Amniotic epithelial cell (primary cell): ENCODE results near the gene EIF2AK3.

Experiments
- DNase-seq: peaks from one replicate; pipeline ENCODE4 v3.0.0-alpha.2; 2010; ENCODE audit warnings: low read depth

EIF2AK3 gene

GRCh38 chr2:88540346-88540745 is 86.9 kb downstream of the EIF2AK3 start:
- peak; percentile 46 for DNase-seq

DNA sequence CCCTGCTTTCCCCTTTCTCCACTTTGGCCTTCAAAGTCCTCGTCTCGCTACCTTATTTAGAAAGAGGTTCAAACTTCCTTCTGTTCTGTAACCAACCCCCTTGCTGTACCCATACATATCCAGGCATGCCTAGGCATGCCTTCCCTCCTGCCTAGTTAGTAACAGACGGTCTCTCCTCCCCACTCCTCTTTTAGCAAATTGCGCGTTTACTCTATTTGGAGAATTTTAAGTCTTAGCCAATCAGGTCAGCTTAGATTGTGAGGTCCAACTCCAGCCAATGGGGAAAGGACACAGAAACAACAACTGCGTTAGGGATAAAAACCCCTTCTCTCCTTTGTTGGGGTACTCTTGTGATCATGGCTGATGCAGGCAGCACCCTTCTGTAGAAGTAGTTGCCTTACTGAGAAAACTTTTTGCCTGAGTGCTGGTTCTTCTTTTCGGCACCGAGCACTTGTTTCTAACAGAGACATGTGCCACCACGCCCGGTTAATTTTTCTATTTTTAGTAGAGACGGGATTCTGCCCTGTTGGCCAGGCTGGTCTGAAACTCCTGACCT is 88.8 kb downstream of the EIF2AK3 start:
- DNase-seq = no peak

GRCh38 chr2:88537640-88538039 is 89.6 kb downstream of the EIF2AK3 start:
- no peak for DNase-seq

DNA sequence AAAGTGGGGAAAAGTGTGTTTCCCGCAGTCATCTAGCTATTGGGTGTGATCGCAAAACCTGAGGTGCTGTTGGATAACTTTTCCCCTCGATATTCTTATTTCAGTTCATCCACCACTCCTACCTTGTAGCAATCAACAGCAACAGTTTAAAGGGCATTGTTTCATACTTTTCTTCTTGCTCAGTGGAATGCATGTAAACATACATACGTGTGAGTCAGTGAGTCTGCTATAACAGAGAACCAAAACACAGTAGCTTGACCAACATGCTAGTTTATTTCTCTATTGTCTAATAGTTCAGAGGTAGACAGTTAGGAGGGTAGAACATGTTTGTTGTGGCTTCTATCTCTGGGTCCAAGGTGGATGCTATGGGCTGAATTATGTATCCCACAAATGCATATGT is 97.2 kb downstream of the EIF2AK3 start:
- no peak for DNase-seq

DNA sequence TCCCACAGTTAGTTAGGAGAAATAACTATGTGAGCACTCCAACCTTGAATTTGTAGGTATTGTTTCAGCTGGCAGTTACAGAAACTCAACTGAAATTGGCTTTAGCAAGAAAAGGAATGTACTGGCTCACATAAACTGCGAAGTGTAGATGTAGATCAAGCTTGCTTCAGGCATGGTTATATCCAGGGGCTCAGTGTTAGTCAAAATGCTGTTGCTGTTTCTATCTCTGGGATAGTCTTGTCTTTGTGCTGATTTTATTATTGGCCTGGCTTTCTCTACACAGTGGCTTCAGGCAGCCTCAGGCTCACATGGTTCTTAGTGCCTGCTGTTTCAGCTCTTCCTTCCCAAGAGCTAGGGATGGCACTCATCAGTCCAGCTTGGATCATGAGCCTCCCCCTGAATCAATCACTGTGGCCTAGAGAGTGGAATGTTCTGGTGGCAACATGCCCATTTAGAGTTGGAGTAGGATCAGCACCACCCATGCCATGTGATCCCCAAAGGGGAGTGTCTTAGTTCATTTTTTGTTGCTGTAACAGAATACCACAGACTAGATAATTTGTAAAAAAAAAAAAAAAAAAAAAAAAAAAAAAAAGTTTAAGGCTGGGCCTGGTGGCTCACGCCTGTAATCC is 105.7 kb downstream of the EIF2AK3 start:
- DNase-seq = peak; percentile 2

GRCh38 chr2:88517759-88518201 is 109.5 kb downstream of the EIF2AK3 start:
- no peak for DNase-seq
